Lower leg skin (tissue), 4 donors: Measurements from ENCODE around the gene OBP2A. TPM values are rescaled to one million over a fixed set of nuclear protein-coding genes. Genes with fewer than 3 reads are reported as not detected.

ENCODE experiments used
- DNase-seq, 2 donors: peaks; one replicate each; pipeline ENCODE4 v3.0.0-alpha.2; 2019; ENCODE audit warnings: low spot score in 2 of 2
- H3K4me3 ChIP-seq: fragments of 200-600 bp; sonication (generic); 2 replicates; pipeline ENCODE4 v1.5.1; 2017; ENCODE audit warnings: mild to moderate bottlenecking, low read depth; ENCODE audit not compliant: poor library complexity, severe bottlenecking
- POLR2A ChIP-seq, 2 donors: fragments of 450-650 bp; IDR thresholded peaks; one replicate each; pipeline ENCODE4 v1.6.1; 2016 to 2017; ENCODE audit warnings: antibody characterized with exemption in 2 of 2, mild to moderate bottlenecking in 1 of 2, moderate library complexity in 1 of 2
- WGBS, 2 donors: methylation state at CpG; one replicate each; pipeline ENCODE4 v1.1.5; 2018; 5-methylcytosine and 5-hydroxymethylcytosine counted together
- intact Hi-C: fragments of 100-400 bp; cut with DNase I; formaldehyde crosslinking; loops from one replicate; pipeline ENCODE4 v1.15.0; 2023; ENCODE audit warnings: low total_unique reads
- total RNA-seq, 4 donors: library from RNA; depleted of rRNA; stranded (reverse); fragments of >200 nt; gene quantifications; one replicate each; pipeline ENCODE4 v1.1.0, GENCODE V29; 2016
- TF ChIP-seq, protein P1 (sequence below), 3 donors: fragments of 450-650 bp; IDR thresholded peaks; one replicate each; pipeline ENCODE4 v1.5.1; 2016; ENCODE audit warnings: antibody characterized with exemption in 3 of 3, mild to moderate bottlenecking in 3 of 3, moderate library complexity in 2 of 3

Gene OBP2A
- total RNA-seq, 4 donors from 2014 or later: 4.7 to 6.6 TPM; not detected in 2

DNA sequence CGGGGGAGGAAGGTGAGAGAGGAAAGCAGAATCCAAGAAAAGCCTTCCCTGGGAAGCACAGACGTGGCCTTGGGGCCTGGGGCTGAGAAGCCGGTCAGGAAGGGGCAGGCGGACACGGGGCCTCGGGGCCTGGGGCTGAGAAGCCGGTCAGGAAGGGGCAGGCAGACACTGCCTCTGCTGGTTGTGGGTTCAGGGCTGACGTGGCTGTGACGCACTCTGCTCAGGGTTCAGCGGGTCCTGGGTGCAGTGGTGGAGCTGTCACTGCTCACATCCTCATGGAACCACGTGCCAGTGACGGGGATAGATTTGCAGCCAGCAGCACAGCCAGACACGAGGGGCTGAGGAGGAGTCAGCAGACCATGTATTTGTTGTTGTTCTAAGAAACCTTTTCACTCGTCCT, 28.4 kb downstream of the OBP2A start:
- TF ChIP-seq, protein P1, sequence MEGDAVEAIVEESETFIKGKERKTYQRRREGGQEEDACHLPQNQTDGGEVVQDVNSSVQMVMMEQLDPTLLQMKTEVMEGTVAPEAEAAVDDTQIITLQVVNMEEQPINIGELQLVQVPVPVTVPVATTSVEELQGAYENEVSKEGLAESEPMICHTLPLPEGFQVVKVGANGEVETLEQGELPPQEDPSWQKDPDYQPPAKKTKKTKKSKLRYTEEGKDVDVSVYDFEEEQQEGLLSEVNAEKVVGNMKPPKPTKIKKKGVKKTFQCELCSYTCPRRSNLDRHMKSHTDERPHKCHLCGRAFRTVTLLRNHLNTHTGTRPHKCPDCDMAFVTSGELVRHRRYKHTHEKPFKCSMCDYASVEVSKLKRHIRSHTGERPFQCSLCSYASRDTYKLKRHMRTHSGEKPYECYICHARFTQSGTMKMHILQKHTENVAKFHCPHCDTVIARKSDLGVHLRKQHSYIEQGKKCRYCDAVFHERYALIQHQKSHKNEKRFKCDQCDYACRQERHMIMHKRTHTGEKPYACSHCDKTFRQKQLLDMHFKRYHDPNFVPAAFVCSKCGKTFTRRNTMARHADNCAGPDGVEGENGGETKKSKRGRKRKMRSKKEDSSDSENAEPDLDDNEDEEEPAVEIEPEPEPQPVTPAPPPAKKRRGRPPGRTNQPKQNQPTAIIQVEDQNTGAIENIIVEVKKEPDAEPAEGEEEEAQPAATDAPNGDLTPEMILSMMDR (IDR thresholded peaks at IDR 0.05): no peak
- no peak for TF ChIP-seq POLR2A (IDR thresholded peaks at IDR 0.05)
- intact Hi-C loops: no loop called here
- 75 to 78% methylated on average over 14 of the region's 14 CpGs for WGBS, 2 donors
- no peak overlapping the region for H3K4me3 ChIP-seq
- DNase-seq: peak in 1 of 2 donors; percentile 15

DNA sequence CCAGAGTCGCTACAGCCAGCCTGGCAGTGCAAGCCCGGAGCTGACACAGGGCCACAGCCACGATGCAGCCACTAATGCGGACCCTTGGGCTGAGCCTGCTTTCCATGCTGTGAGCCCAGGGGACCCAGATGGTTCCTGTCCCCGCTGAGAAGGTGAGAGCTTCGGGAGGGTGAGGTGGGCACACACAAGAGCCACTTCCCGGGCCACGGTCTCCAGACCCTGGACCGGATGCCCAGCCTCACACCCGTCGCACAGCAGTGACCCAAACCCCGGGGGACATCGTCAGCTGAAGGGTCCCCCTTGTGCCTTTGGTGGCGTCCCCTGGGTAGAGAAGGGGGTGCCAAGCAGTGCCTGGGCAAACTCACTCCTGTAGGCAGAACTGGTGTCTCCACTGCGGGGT, 29.0 kb downstream of the OBP2A start:
- intact Hi-C loops: no loop called here
- no peak for TF ChIP-seq POLR2A (IDR thresholded peaks at IDR 0.05)
- TF ChIP-seq, protein P1 (IDR thresholded peaks at IDR 0.05): no peak
- DNase-seq: no peak
- 85 to 87% methylated on average over 10 to 15 of the region's 15 CpGs for WGBS, 2 donors
- no peak overlapping the region for H3K4me3 ChIP-seq

DNA sequence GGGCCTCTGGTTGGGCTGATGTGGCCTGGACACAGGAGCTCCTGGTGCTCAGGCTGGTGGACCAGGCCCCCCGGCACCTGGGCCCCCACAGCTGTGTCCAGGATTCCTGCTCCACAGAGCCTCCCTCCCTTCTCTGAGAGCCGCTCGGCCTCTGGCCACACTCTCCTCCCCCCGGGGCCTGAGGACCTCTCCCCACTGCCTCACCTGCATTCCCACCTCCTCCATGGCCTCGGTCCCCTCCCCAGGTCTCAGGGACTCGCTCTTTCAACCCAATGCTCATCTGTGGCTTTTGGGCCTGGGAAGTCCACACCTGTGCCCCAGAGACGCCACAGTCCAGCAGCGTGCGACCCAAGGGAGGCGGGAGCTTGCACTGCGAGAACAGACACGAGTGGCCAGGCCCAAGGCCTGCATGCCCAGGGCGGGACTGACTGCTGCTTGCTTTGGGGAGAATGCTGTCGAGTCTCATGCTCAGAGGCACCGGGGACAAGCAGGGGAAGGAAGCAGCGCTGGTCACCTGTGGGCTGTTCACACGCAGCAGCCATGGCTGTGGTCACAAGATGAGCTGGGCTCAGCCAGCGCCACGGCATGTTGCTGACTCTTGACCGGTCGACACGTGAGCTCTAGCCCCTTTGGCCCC, 30.2 kb downstream of the OBP2A start:
- TF ChIP-seq, protein P1 (IDR thresholded peaks at IDR 0.05): no peak
- no peak for TF ChIP-seq POLR2A (IDR thresholded peaks at IDR 0.05)
- 83 to 85% methylated on average over 20 to 22 of the region's 22 CpGs for WGBS, 2 donors
- no peak for DNase-seq
- intact Hi-C loops: no loop called here
- H3K4me3 ChIP-seq: no peak overlapping the region

DNA sequence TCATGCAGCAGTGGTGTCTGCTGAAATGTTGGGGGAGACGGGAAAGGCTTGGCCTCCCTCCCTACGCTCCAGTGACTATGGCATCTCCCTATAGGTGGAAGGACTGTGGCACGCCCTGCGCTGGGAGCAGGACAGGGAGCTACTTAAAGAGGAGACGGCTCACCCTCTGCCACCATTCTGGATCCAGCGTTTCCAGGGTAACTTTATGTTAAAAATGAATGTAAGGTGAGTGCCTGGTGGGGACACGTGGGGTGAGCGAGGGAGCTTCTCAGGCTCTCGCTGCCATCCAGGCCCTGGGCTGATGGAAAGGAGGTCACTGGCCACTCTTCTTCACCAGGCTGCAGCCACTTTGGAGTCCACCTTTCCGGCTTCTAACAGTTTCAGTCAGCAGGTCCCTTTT, 31.3 kb downstream of the OBP2A start:
- intact Hi-C loops: no loop called here
- TF ChIP-seq, protein P1 (IDR thresholded peaks at IDR 0.05): no peak
- no peak for TF ChIP-seq POLR2A (IDR thresholded peaks at IDR 0.05)
- 85 to 86% methylated on average over 10 of the region's 10 CpGs for WGBS, 2 donors
- no peak overlapping the region for H3K4me3 ChIP-seq
- DNase-seq: peak in 1 of 2 donors; percentile 74

DNA sequence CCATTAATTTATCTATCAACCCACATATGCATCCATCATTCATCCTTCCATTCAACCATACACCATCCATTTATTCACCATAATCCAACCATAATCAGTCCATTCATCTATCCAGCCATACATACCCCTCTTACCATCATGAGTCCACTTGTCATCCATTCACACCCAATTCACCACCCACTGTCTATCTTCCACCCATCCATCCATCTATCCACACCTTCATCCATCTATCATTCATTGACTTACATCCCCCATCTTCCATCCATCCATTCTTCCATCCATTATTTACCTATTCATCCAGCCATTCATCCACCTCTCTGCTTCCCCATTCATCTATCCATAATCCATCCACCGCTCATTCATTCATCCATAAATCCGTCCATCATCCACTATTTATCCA, 33.4 kb downstream of the OBP2A start:
- intact Hi-C loops: no loop called here
- H3K4me3 ChIP-seq: no peak overlapping the region
- 26 to 53% methylated on average over 2 of the region's 2 CpGs for WGBS, 2 donors
- TF ChIP-seq, protein P1 (IDR thresholded peaks at IDR 0.05): no peak
- no peak for TF ChIP-seq POLR2A (IDR thresholded peaks at IDR 0.05)
- DNase-seq: no peak
